ENCODE data around the gene COL28A1.

COL28A1 gene

DNA sequence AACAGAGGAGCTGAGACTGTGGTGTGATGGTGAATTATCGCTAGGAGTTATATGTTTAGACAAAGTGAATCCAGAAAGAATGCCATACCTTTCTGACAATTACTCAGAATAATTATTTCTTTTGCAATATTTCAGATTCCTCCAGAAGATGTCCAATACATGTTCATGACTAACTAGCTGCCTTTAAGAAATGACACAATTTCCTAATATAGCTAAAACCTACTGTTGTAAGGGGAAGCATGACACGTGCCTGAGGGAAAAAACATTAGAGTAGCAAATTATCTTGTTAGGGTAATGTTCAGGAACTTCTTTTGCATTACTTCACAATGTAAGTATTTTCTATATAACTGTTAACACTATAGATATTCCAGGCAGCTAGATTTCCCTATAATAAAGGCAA is 150.3 kb downstream of the COL28A1 start:
- no peak overlapping the region for H3K4me3 ChIP-seq (replicated peaks; ENCODE audit: low read depth, low read length)
- DNase-seq (ENCODE audit: low read depth), result no peak
- TF ChIP-seq, protein P1, sequence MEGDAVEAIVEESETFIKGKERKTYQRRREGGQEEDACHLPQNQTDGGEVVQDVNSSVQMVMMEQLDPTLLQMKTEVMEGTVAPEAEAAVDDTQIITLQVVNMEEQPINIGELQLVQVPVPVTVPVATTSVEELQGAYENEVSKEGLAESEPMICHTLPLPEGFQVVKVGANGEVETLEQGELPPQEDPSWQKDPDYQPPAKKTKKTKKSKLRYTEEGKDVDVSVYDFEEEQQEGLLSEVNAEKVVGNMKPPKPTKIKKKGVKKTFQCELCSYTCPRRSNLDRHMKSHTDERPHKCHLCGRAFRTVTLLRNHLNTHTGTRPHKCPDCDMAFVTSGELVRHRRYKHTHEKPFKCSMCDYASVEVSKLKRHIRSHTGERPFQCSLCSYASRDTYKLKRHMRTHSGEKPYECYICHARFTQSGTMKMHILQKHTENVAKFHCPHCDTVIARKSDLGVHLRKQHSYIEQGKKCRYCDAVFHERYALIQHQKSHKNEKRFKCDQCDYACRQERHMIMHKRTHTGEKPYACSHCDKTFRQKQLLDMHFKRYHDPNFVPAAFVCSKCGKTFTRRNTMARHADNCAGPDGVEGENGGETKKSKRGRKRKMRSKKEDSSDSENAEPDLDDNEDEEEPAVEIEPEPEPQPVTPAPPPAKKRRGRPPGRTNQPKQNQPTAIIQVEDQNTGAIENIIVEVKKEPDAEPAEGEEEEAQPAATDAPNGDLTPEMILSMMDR (IDR thresholded peaks at IDR 0.05; ENCODE audit: low read length, missing control alignments), result no peak

- H3K4me3 ChIP-seq (replicated peaks; ENCODE audit: low read depth, low read length), result no peak overlapping the region
- no peak for DNase-seq (ENCODE audit: low read depth)
- TF ChIP-seq, protein P1 (IDR thresholded peaks at IDR 0.05; ENCODE audit: low read length, missing control alignments), result no peak
Observed at GRCh38 chr7:7384228-7384627, 151.4 kb downstream of the COL28A1 start.

GRCh38 chr7:7375538-7375937 is 160.1 kb downstream of the COL28A1 start:
- H3K4me3 ChIP-seq (replicated peaks; ENCODE audit: low read depth, low read length), result no peak overlapping the region
- TF ChIP-seq, protein P1 (IDR thresholded peaks at IDR 0.05; ENCODE audit: low read length, missing control alignments), result no peak

GRCh38 chr7:7370076-7370475 is 165.6 kb downstream of the COL28A1 start:
- TF ChIP-seq, protein P1 (IDR thresholded peaks at IDR 0.05; ENCODE audit: low read length, missing control alignments), result no peak
- no peak overlapping the region for H3K4me3 ChIP-seq (replicated peaks; ENCODE audit: low read depth, low read length)
- DNase-seq (ENCODE audit: low read depth), result no peak

More at GRCh38 chr7:7375538-7375937, 160.1 kb downstream of the COL28A1 start:
- no peak for DNase-seq (ENCODE audit: low read depth)

- TF ChIP-seq, protein P1 (IDR thresholded peaks at IDR 0.05; ENCODE audit: low read length, missing control alignments), result no peak
- no peak overlapping the region for H3K4me3 ChIP-seq (replicated peaks; ENCODE audit: low read depth, low read length)
Observed at GRCh38 chr7:7369134-7369533, 166.5 kb downstream of the COL28A1 start.

DNA sequence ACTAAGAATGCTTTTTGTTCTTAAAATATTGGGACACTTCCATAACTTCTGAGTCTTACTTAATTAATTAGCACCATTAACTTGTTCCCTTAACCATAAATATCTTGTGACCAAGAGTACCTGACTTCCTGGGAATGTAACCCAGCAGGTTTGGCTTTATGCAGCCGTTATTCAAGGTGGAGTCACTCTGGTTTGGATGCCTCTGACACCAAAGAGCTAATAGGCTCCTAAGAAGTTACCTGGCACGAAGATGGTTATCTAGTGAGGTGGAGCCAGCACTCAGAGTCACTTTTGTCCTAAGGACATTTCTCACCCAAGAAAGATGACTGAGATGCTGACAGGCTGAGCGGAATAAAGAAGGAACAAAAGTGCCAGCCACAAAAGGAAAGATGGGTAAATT is 181.0 kb downstream of the COL28A1 start:
- no peak for DNase-seq (ENCODE audit: low read depth)
- TF ChIP-seq, protein P1 (IDR thresholded peaks at IDR 0.05; ENCODE audit: low read length, missing control alignments), result no peak
- H3K4me3 ChIP-seq (replicated peaks; ENCODE audit: low read depth, low read length), result no peak overlapping the region

More at GRCh38 chr7:7369134-7369533, 166.5 kb downstream of the COL28A1 start:
- DNase-seq (ENCODE audit: low read depth), result no peak

DNA sequence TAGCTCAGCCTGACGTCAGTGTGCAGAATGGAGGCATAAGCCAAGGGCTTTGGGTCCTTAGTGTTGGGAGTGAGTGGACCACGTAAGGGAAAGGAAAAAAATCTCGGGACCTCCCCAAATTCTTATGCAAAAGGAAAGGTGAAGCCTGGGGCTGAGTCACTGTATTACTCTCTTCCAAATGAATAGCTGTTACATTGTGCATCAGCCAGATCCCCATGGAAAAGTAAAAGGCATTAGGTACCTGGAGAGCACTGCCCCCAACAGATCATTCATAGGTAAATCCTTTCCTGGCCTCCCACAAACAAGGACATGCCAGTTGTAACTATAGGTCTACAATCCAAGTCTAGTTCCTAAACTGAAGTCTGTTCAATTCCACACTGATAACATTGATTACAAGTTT is 182.8 kb downstream of the COL28A1 start:
- no peak overlapping the region for H3K4me3 ChIP-seq (replicated peaks; ENCODE audit: low read depth, low read length)
- no peak for DNase-seq (ENCODE audit: low read depth)
- TF ChIP-seq, protein P1 (IDR thresholded peaks at IDR 0.05; ENCODE audit: low read length, missing control alignments), result no peak
